Astrocyte of the cerebellum (primary cell): ENCODE results near the gene NRL.

Source experiments
- DNase-seq: peaks from one replicate; pipeline ENCODE4 v3.0.0-alpha.2; 2011; ENCODE audit warnings: low read depth
- H3K4me3 ChIP-seq: 2 replicates; pipeline ENCODE4 v1.5.1; 2011; ENCODE audit warnings: mild to moderate bottlenecking, low read depth, low read length, moderate library complexity
- CTCF ChIP-seq: IDR thresholded peaks from 2 replicates; pipeline ENCODE4 v1.5.1; 2012; ENCODE audit warnings: low read length, low read depth, moderate library complexity, mild to moderate bottlenecking; ENCODE audit errors: missing control alignments
- in situ Hi-C: cut with HindIII; loops from 2 replicates; pipeline ENCODE4 v1.10.0; 2017; ENCODE audit warnings: low sequenced_read_pairs

NRL gene

DNA sequence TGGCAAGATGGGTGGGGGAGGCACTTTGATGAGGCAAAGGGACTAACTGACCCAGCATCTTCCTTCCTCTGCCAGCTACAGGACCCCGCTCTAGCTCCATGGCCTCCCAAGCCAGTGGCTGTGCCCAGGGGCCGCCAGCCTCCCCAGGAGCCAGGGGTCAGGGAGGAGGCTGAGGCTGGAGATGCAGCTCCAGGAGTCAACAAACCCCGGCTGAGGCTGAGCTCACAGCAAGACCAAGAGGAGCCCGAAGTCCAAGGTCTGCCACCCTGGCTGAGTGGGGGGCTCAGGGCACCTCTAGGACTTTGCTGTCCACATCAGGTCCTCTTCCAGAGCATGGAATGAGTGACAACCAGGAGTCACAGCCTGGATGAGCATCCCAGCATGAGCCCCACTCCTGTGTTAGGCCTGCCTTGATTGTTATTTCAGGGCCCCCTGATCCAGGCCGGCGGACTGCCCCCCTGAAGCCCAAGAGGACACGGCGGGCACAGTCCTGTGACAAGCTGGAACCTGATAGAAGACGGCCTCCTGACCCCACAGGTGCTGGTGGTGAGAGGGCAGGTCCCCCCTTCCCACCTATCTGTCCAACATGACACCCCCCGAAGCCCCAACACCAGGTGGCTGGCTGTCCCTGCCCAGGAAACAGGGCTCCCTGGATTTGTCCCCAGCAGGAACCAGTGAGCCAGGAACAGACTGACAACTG, 45.9 kb downstream of the NRL start:
- no peak for DNase-seq
- H3K4me3 ChIP-seq = no peak overlapping the region
- TF ChIP-seq CTCF = no peak
- in situ Hi-C loops = no loop called here

DNA sequence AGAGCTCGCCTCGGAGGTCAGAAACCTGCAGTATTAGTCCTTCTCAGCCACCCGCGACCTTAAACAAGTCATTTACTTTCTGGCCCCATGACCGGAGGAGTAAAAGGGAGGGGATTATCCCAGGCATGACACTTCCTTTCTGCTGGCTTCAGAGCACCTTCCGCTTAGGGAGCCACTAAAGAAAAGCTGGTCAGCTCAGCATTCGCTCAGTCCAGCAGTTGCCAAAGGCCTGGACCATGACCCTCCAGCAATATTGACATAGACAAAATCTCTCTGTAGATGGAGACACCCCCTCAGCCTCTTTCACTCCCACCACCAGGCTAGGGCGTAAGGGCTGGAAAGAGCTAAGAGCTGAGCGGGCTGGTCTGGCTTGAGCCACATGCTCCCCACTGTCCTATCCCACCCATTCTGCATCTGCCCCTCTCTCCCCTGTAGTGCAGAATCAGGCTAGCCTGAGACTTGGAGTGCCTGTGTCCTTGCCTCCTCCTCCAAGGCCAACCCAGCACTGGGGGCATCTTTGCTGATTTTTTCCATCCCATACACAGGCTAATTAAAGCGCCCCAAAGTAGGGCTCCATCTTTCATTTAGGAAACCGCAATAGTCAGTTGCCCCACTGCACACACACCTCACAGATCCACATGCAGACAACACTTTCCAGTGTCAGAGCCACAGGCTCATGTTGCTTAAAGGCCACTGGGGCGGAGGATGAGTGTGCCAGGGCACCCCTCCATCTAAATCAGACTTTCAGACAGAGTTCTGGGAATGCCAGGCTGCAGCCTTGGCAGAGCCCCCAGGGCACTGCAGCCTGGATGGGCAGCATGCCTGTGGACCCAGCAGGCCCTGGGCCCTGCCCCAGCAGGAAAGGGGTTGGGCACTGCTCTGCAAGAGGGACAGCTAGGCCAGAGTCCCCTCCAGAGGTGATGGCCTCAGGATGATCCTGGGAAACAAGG, 47.3 kb downstream of the NRL start:
- in situ Hi-C loops = no loop called here
- TF ChIP-seq CTCF = no peak
- DNase-seq = no peak
- no peak overlapping the region for H3K4me3 ChIP-seq

DNA sequence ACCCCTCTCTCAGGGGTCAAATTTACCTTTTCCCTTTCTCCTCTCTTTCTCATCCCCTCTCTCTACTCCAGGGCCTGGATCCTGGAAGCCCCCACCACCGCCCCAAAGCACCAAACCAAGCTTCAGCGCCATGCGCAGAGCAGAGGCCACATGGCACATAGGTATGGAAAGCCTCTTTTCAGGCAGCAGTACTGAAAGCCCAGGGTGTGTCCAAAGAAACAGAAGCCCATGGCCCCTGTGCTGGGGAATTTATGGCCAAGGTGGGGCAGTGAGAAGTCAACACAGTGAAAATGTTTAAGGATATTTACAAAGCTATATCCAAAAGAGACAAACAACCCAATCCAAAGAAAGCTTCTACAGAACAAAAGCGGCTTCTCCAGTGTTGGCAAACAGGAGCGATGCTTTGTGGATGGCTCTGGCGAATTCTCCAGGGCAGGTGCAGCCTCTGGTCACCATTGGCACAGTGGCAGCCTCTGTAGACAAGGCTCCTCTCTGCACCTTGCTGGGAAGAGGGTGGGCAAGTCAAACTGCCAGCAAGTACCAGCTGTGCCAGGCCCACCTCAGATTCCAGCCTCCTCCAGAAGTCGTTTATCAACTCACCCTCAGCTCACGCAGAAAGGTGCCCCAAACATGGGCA, 48.1 kb downstream of the NRL start:
- no peak for TF ChIP-seq CTCF
- in situ Hi-C loops = no loop called here
- no peak for DNase-seq
- no peak overlapping the region for H3K4me3 ChIP-seq

- no peak for TF ChIP-seq CTCF
- in situ Hi-C loops = no loop called here
These were observed 49.3 kb downstream of the NRL start for GRCh38 chr14:24065408-24065807.

DNA sequence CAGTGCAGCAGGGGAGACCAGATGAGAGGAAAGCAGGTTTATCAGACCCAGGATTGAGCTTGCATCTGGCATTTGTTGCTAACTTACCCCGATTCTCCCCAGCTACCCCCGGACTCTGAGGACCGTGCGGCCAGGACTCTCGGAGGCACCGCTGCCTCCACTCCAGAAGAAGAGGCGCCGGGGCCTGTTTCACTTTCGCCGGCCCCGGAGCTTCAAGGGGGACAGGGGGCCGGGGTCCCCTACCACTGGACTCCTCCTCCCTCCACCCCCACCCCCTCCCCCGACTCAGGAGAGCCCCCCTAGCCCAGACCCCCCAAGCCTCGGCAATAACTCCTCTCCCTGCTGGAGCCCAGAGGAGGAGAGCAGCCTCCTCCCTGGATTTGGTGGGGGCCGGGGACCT, 49.9 kb downstream of the NRL start:
- DNase-seq = no peak
- no peak overlapping the region for H3K4me3 ChIP-seq
- no peak for TF ChIP-seq CTCF
- in situ Hi-C loops = no loop called here

More at GRCh38 chr14:24065408-24065807, 49.3 kb downstream of the NRL start:
- no peak overlapping the region for H3K4me3 ChIP-seq
- DNase-seq = no peak

- no peak for DNase-seq
- H3K4me3 ChIP-seq = no peak overlapping the region
- no peak for TF ChIP-seq CTCF
- in situ Hi-C loops = no loop called here
These were observed 50.5 kb downstream of the NRL start for GRCh38 chr14:24064091-24064795.
